ENCODE measurements around the gene CADM2. TPM values are rescaled to one million over a fixed set of nuclear protein-coding genes. Genes with fewer than 3 reads are reported as not detected.

CADM2 gene
- total RNA-seq, 1 experiment from 2014 or later = not detected

DNA sequence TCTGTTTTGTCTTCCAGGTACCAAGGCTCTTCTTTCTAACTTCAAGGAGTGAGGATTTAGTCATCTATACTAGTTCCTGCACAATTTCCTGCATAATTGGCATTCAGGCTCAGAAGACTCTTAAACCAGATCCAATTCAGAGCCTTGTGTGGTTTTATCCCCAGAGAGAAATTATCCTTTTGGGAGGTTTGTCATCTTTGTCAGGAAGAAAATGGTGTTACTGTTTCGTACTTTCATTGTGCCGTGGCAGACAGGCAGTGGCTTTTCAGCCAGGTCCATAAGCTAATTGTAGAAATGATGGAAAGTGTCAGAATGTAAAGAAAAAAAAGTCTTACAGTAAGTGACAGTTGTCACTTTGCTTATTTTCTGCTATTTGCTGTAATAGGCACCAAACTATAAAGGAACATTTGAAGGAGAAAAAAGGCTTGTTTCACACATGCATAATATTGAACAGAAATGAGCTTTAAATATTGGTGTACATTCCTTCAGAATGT lies 82.8 kb downstream of the CADM2 start:
- intact Hi-C loops (cut with micrococcal nuclease) = no loop called here
- Mint-ChIP-seq H3K4me3 (ENCODE audit: unreplicated experiment) (no peak overlapping the region), H3K4me1 (ENCODE audit: insufficient read depth, unreplicated experiment) (no peaks in the 10 kb centered on the region), H3K27ac (ENCODE audit: low read depth, unreplicated experiment) (no peak overlapping the region), H3K36me3 (ENCODE audit: insufficient read depth, unreplicated experiment) (no peaks in the 10 kb centered on the region), H3K27me3 (ENCODE audit: insufficient read depth, unreplicated experiment) (peaks cover 67% of the 10 kb centered on the region), H3K9me3 (ENCODE audit: unreplicated experiment) (no peaks in the 10 kb centered on the region)
- TF ChIP-seq, protein P1, sequence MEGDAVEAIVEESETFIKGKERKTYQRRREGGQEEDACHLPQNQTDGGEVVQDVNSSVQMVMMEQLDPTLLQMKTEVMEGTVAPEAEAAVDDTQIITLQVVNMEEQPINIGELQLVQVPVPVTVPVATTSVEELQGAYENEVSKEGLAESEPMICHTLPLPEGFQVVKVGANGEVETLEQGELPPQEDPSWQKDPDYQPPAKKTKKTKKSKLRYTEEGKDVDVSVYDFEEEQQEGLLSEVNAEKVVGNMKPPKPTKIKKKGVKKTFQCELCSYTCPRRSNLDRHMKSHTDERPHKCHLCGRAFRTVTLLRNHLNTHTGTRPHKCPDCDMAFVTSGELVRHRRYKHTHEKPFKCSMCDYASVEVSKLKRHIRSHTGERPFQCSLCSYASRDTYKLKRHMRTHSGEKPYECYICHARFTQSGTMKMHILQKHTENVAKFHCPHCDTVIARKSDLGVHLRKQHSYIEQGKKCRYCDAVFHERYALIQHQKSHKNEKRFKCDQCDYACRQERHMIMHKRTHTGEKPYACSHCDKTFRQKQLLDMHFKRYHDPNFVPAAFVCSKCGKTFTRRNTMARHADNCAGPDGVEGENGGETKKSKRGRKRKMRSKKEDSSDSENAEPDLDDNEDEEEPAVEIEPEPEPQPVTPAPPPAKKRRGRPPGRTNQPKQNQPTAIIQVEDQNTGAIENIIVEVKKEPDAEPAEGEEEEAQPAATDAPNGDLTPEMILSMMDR (IDR thresholded peaks at IDR 0.05; ENCODE audit: unreplicated experiment) = no peak
- ChIA-PET CTCF (no interaction called here), POLR2A (no interaction called here)
- BruUV-seq (replicated peaks) = no TSS peak
- no peak for DNase-seq (ENCODE audit: unreplicated experiment)

DNA sequence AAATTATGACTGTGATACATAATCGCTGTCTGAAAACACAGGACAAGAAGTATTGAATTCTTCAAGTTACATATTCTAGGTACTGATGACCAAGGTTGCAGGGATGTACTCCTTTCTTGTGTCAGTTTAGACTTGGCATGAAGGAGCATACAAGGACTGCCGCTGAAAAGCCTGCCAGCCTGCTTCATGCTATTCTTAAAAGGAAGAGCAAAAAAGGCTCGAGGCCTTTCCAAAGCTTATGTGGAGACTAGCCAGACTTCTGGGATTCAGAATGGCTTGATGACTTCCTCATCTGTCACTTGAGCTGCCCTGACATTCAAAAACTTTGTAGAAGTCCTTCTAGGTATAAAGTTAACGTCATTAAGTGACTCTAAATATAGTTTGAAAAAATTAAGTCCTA lies 92.0 kb downstream of the CADM2 start:
- ChIA-PET POLR2A (no interaction called here), CTCF (no interaction called here)
- Mint-ChIP-seq H3K27ac (ENCODE audit: low read depth, unreplicated experiment) (no peak overlapping the region), H3K4me1 (ENCODE audit: insufficient read depth, unreplicated experiment) (no peaks in the 10 kb centered on the region), H3K27me3 (ENCODE audit: insufficient read depth, unreplicated experiment) (peaks cover 50% of the 10 kb centered on the region), H3K4me3 (ENCODE audit: unreplicated experiment) (no peak overlapping the region), H3K36me3 (ENCODE audit: insufficient read depth, unreplicated experiment) (no peaks in the 10 kb centered on the region), H3K9me3 (ENCODE audit: unreplicated experiment) (no peaks in the 10 kb centered on the region)
- TF ChIP-seq, protein P1 (IDR thresholded peaks at IDR 0.05; ENCODE audit: unreplicated experiment) = no peak
- DNase-seq (ENCODE audit: unreplicated experiment) = no peak
- BruUV-seq (replicated peaks) = no TSS peak
- intact Hi-C loops (cut with micrococcal nuclease) = no loop called here

DNA sequence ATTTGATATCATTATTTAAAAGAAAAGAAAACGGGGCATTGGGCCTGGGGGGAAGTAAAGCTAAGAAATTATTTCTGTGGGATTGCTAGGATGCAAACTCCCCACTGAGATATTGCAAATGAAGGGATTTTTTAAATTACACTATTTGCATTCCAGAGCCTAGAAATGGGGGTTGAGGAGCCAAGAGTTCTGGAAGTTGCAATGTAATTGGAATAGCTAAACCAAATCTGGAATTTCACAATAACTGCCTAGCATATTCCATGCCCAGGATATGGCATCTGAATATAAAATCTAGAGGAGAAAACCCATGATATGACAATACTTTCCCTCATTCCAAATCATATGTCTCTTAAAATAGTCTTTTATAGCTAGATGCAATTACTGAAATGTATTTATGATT lies 93.0 kb downstream of the CADM2 start:
- Mint-ChIP-seq H3K9me3 (ENCODE audit: unreplicated experiment) (no peaks in the 10 kb centered on the region), H3K27ac (ENCODE audit: low read depth, unreplicated experiment) (no peak overlapping the region), H3K4me1 (ENCODE audit: insufficient read depth, unreplicated experiment) (no peaks in the 10 kb centered on the region), H3K27me3 (ENCODE audit: insufficient read depth, unreplicated experiment) (peaks cover 59% of the 10 kb centered on the region), H3K4me3 (ENCODE audit: unreplicated experiment) (no peak overlapping the region), H3K36me3 (ENCODE audit: insufficient read depth, unreplicated experiment) (no peaks in the 10 kb centered on the region)
- ChIA-PET CTCF (no interaction called here), POLR2A (no interaction called here)
- no TSS peak for BruUV-seq (replicated peaks)
- TF ChIP-seq, protein P1 (IDR thresholded peaks at IDR 0.05; ENCODE audit: unreplicated experiment) = no peak
- no peak for DNase-seq (ENCODE audit: unreplicated experiment)
- intact Hi-C loops (cut with micrococcal nuclease) = no loop called here

DNA sequence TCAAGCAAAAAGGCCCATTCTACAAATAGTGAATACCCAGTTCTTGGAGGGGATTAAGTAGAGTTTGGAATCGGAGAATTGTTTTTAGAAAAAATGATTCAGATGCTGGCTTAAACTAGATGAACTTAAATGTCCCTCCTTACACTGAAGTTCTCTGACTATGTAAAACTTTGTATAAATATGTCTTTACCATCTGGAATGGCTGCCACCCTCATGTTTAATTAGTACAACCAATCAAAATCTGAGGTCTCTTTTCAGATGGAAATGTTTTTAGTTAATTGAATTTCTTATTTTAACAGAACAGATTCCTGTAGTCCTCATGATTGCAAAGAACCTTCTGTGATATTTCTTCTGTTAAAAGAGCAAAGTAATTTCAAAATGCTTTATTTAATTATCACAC lies 94.8 kb downstream of the CADM2 start:
- Mint-ChIP-seq H3K27me3 (ENCODE audit: insufficient read depth, unreplicated experiment) (peaks cover 47% of the 10 kb centered on the region), H3K9me3 (ENCODE audit: unreplicated experiment) (no peaks in the 10 kb centered on the region), H3K4me1 (ENCODE audit: insufficient read depth, unreplicated experiment) (no peaks in the 10 kb centered on the region), H3K4me3 (ENCODE audit: unreplicated experiment) (no peak overlapping the region), H3K36me3 (ENCODE audit: insufficient read depth, unreplicated experiment) (no peaks in the 10 kb centered on the region), H3K27ac (ENCODE audit: low read depth, unreplicated experiment) (no peak overlapping the region)
- TF ChIP-seq, protein P1 (IDR thresholded peaks at IDR 0.05; ENCODE audit: unreplicated experiment) = no peak
- no TSS peak for BruUV-seq (replicated peaks)
- ChIA-PET POLR2A (no interaction called here), CTCF (interaction anchor here (0.6 kb wide), 1 partner anchor 64 kb away, joined by 3 read pairs; no protein-coding TSS in a partner anchor)
- intact Hi-C loops (cut with micrococcal nuclease) = no loop called here
- DNase-seq (ENCODE audit: unreplicated experiment) = no peak

All from MCF 10A (cell line).